ENCODE results near the gene KCNT2.

KCNT2 gene

DNA sequence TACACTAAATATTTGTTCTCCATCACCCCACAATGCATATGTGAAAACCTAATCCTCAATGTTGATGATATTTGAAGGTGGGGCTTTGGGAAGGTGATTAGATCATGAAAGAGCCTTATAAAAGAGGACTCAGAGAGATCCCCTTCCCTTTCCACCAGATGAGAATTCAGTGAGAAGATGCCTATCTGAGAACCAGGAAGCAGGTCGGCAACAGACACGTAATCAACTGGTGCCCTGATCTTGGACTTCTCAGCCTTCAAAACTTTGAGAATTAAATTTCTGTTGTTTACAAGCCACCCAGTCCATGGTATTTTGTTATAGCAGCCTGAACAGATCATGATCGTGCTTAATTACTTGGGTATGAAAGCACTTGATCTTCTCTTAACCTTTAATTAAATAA, 329.4 kb downstream of the KCNT2 start (continued):
- TF ChIP-seq ZNF324 (tag by site-specific recombination; IDR thresholded peaks at IDR 0.05), result no peak

DNA sequence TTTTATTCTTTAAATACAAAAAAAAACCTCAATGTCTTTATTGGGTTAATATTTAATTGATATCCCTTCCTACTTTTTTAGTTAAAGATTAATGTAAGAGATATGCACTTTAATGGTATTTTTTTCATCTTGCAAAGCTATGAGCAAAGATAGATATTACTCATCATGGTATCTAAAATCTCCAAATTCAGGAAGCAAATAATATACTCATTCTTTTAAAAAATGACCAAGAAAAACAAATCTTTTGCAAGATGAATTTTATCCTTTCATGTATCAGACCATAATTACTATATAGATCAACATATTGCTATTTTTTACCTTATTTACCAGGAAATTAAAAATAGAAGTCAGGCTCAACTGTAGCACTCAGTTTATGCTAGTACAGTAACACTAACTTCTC, 330.4 kb downstream of the KCNT2 start:
- Histone ChIP-seq H3K4me3 (ENCODE audit: low read depth, low read length) (no peak overlapping the region), H3K36me3 (ENCODE audit: control insufficient read depth in 2 of 2, insufficient read depth in 1 of 2, low read length in 2 of 2) (no peaks in the 10 kb centered on the region), H3K9me3 (ENCODE audit: control insufficient read depth, insufficient read depth, low read depth, low read length) (no peaks in the 10 kb centered on the region), H3K4me1 (ENCODE audit: control insufficient read depth, insufficient read depth, low read length) (no peaks in the 10 kb centered on the region), H3K27ac (ENCODE audit: extremely low read depth, low read depth, low read length) (no peak overlapping the region)
- no peak for TF ChIP-seq ZNF169 (tag by site-specific recombination; IDR thresholded peaks at IDR 0.05)
- TF ChIP-seq GLIS1 (tag by site-specific recombination; IDR thresholded peaks at IDR 0.05), result no peak
- TF ChIP-seq, protein P1, sequence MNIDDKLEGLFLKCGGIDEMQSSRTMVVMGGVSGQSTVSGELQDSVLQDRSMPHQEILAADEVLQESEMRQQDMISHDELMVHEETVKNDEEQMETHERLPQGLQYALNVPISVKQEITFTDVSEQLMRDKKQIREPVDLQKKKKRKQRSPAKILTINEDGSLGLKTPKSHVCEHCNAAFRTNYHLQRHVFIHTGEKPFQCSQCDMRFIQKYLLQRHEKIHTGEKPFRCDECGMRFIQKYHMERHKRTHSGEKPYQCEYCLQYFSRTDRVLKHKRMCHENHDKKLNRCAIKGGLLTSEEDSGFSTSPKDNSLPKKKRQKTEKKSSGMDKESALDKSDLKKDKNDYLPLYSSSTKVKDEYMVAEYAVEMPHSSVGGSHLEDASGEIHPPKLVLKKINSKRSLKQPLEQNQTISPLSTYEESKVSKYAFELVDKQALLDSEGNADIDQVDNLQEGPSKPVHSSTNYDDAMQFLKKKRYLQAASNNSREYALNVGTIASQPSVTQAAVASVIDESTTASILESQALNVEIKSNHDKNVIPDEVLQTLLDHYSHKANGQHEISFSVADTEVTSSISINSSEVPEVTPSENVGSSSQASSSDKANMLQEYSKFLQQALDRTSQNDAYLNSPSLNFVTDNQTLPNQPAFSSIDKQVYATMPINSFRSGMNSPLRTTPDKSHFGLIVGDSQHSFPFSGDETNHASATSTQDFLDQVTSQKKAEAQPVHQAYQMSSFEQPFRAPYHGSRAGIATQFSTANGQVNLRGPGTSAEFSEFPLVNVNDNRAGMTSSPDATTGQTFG (tag by site-specific recombination; IDR thresholded peaks at IDR 0.05; ENCODE audit: borderline replicate concordance), result no peak
- no peak for TF ChIP-seq SP3 (tag by site-specific recombination; IDR thresholded peaks at IDR 0.05)
- TF ChIP-seq ZNF366 (tag by site-specific recombination; conservative IDR thresholded peaks at IDR 0.05), result no peak
- TF ChIP-seq ZNF555 (tag by site-specific recombination; conservative IDR thresholded peaks at IDR 0.05), result no peak
- no peak for TF ChIP-seq MYNN (tag by site-specific recombination; IDR thresholded peaks at IDR 0.05; ENCODE audit: borderline replicate concordance)
- TF ChIP-seq ZXDB (tag by site-specific recombination; IDR thresholded peaks at IDR 0.05), result no peak
- no peak for TF ChIP-seq ZNF155 (tag by site-specific recombination; IDR thresholded peaks at IDR 0.05)
- TF ChIP-seq, protein P2, sequence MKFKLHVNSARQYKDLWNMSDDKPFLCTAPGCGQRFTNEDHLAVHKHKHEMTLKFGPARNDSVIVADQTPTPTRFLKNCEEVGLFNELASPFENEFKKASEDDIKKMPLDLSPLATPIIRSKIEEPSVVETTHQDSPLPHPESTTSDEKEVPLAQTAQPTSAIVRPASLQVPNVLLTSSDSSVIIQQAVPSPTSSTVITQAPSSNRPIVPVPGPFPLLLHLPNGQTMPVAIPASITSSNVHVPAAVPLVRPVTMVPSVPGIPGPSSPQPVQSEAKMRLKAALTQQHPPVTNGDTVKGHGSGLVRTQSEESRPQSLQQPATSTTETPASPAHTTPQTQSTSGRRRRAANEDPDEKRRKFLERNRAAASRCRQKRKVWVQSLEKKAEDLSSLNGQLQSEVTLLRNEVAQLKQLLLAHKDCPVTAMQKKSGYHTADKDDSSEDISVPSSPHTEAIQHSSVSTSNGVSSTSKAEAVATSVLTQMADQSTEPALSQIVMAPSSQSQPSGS (tag by site-specific recombination; IDR thresholded peaks at IDR 0.05; ENCODE audit: low read depth), result no peak
- ChIA-PET CTCF (no interaction called here), POLR2A (no interaction called here)

DNA sequence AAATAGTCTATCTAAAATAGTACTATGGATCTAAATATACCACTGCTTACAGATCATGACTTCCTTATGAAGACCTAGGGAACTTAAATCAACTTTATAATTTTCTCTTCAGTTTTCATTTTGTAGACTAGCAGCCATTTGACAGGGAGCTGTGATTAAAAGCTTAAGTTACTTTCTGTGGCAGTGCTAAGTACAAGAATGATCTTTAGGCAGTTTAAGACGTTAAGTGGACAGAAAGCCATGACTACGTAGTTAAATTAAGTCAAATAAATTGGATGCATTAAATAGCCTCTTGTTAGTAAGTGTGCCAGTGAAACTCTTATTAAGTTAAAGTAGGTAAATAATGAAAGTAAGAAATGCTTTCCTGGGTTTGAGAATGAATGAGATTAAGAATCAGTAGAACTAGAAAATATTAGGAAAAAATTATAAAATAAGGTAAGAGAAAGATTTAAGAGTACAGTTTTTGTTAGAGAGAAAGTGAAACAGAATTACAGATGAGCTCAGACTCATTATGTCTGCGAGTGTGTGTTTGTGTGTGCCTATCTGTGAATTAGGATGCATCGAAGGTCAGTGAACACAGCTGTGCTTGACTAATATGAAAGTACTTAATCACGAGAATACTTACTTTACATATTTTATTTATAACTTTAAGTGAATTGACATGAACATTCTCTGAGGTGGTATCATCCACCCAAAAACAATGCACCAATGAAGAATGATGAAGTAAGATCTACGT, 336.9 kb downstream of the KCNT2 start:
- ChIA-PET POLR2A (no interaction called here), CTCF (no interaction called here)
- no peak overlapping the region for H3K4me3 ChIP-seq (ENCODE audit: low read depth, low read length)
- no peaks in the 10 kb centered on the region for H3K36me3 ChIP-seq (ENCODE audit: control insufficient read depth in 2 of 2, insufficient read depth in 1 of 2, low read length in 2 of 2)
- no peaks in the 10 kb centered on the region for H3K4me1 ChIP-seq (ENCODE audit: control insufficient read depth, insufficient read depth, low read length)
- H3K9me3 ChIP-seq (ENCODE audit: control insufficient read depth, insufficient read depth, low read depth, low read length), result no peaks in the 10 kb centered on the region
- H3K27ac ChIP-seq (ENCODE audit: extremely low read depth, low read depth, low read length), result no peak overlapping the region
- TF ChIP-seq ZNF792 (tag by site-specific recombination; IDR thresholded peaks at IDR 0.05), result no peak
- no peak for TF ChIP-seq ZNF548 (tag by site-specific recombination; IDR thresholded peaks at IDR 0.05)
- TF ChIP-seq ZNF10 (tag by site-specific recombination; IDR thresholded peaks at IDR 0.05), result no peak
- no peak for TF ChIP-seq ZNF629 (tag by site-specific recombination; IDR thresholded peaks at IDR 0.05)
- TF ChIP-seq ZNF785 (tag by site-specific recombination; IDR thresholded peaks at IDR 0.05), result no peak
- no peak for TF ChIP-seq SCRT1 (tag by site-specific recombination; IDR thresholded peaks at IDR 0.05; ENCODE audit: borderline replicate concordance)
- TF ChIP-seq IKZF3 (tag by site-specific recombination; IDR thresholded peaks at IDR 0.05), result no peak
- TF ChIP-seq, protein P3, sequence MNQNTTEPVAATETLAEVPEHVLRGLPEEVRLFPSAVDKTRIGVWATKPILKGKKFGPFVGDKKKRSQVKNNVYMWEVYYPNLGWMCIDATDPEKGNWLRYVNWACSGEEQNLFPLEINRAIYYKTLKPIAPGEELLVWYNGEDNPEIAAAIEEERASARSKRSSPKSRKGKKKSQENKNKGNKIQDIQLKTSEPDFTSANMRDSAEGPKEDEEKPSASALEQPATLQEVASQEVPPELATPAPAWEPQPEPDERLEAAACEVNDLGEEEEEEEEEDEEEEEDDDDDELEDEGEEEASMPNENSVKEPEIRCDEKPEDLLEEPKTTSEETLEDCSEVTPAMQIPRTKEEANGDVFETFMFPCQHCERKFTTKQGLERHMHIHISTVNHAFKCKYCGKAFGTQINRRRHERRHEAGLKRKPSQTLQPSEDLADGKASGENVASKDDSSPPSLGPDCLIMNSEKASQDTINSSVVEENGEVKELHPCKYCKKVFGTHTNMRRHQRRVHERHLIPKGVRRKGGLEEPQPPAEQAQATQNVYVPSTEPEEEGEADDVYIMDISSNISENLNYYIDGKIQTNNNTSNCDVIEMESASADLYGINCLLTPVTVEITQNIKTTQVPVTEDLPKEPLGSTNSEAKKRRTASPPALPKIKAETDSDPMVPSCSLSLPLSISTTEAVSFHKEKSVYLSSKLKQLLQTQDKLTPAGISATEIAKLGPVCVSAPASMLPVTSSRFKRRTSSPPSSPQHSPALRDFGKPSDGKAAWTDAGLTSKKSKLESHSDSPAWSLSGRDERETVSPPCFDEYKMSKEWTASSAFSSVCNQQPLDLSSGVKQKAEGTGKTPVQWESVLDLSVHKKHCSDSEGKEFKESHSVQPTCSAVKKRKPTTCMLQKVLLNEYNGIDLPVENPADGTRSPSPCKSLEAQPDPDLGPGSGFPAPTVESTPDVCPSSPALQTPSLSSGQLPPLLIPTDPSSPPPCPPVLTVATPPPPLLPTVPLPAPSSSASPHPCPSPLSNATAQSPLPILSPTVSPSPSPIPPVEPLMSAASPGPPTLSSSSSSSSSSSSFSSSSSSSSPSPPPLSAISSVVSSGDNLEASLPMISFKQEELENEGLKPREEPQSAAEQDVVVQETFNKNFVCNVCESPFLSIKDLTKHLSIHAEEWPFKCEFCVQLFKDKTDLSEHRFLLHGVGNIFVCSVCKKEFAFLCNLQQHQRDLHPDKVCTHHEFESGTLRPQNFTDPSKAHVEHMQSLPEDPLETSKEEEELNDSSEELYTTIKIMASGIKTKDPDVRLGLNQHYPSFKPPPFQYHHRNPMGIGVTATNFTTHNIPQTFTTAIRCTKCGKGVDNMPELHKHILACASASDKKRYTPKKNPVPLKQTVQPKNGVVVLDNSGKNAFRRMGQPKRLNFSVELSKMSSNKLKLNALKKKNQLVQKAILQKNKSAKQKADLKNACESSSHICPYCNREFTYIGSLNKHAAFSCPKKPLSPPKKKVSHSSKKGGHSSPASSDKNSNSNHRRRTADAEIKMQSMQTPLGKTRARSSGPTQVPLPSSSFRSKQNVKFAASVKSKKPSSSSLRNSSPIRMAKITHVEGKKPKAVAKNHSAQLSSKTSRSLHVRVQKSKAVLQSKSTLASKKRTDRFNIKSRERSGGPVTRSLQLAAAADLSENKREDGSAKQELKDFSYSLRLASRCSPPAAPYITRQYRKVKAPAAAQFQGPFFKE (tag by site-specific recombination; IDR thresholded peaks at IDR 0.05; ENCODE audit: borderline replicate concordance), result no peak
- TF ChIP-seq ZNF350 (tag by site-specific recombination; IDR thresholded peaks at IDR 0.05), result no peak
- TF ChIP-seq ZNF501 (tag by site-specific recombination; IDR thresholded peaks at IDR 0.05), result no peak
- TF ChIP-seq, protein P4, sequence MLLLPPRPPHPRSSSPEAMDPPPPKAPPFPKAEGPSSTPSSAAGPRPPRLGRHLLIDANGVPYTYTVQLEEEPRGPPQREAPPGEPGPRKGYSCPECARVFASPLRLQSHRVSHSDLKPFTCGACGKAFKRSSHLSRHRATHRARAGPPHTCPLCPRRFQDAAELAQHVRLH (tag by site-specific recombination; IDR thresholded peaks at IDR 0.05), result no peak
- no peak for TF ChIP-seq ZNF623 (tag by site-specific recombination; IDR thresholded peaks at IDR 0.05)
- TF ChIP-seq ZBTB48 (tag by site-specific recombination; IDR thresholded peaks at IDR 0.05), result no peak
- TF ChIP-seq GLI4 (tag by site-specific recombination; IDR thresholded peaks at IDR 0.05), result no peak
